ENCODE data around the gene SKI.

The SKI gene

DNA sequence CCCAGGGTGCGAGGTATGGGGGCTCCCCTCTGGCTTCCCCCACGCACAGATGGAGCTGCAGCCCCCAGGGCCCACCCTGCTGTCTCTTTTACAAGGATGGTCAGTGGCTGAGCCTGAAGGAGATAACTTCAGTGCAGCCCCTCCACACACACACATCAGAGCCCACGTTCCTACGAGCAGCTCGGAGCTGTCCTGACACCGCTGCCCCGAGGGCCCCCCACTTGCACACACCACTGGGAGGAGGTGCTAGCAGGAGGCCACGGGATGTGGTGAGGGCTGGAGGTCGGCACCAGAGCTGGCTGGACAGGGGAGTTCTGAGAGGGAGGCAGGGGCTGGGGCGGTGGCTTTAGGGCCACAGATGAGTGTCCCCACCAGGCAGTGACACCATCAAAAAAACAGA is 109.4 kb downstream of the SKI start:
- Histone ChIP-seq H4K91ac (ENCODE audit: low read depth, low read length, poor library complexity) (no peak overlapping the region), H2AK5ac (ENCODE audit: low read depth, low read length) (peak overlapping the region; percentile 98), H3K4ac (ENCODE audit: low read length) (no peak overlapping the region), H2BK5ac (ENCODE audit: low read length) (peak overlapping the region; percentile 60), H2BK15ac (ENCODE audit: low read length) (peak overlapping the region; percentile 93), H3K27ac (replicated peaks; ENCODE audit: low read length) (no peak overlapping the region), H3K9me3 (replicated peaks in 1 of 2; ENCODE audit: control insufficient read depth in 2 of 2, insufficient read depth in 1 of 2, low read depth in 1 of 2, low read length in 2 of 2) (no peaks in the 10 kb centered on the region), H3K36me3 (replicated peaks in 1 of 2; ENCODE audit: control insufficient read depth in 2 of 2, insufficient read depth in 2 of 2, low read length in 2 of 2) (no peaks in the 10 kb centered on the region), H3K79me1 (ENCODE audit: low read depth, low read length) (no peaks in the 10 kb centered on the region), H4K8ac (ENCODE audit: low read depth, low read length) (no peak overlapping the region), H3K4me3 (ENCODE audit: low read length in 2 of 2) (no peak overlapping the region), H3K27me3 (ENCODE audit: control insufficient read depth in 3 of 3, insufficient read depth in 3 of 3, low read depth in 1 of 3, low read length in 3 of 3) (no peaks in the 10 kb centered on the region), H3K14ac (ENCODE audit: low read length) (no peak overlapping the region), H3K4me2 (ENCODE audit: insufficient read depth, low read length, poor library complexity, severe bottlenecking) (no peak overlapping the region), H2BK120ac (ENCODE audit: low read depth, low read length) (no peak overlapping the region), H3K9ac (ENCODE audit: low read depth, low read length, poor library complexity) (no peak overlapping the region), H2AFZ (ENCODE audit: low read length) (no peak overlapping the region), H3K18ac (ENCODE audit: low read length) (peak overlapping the region; percentile 81), H3K4me1 (ENCODE audit: control insufficient read depth in 2 of 2, insufficient read depth in 1 of 2, low read depth in 1 of 2, low read length in 2 of 2) (peaks cover 1 to 13% of the 10 kb centered on the region in 2 donors), H2BK12ac (ENCODE audit: low read length) (peak overlapping the region; percentile 47), H3K23ac (ENCODE audit: low read depth, low read length, poor library complexity) (peak overlapping the region; percentile 58)
- DNase-seq (ENCODE audit: low spot score): no peak
- no CpG with 5 or more reads among the region's 10 CpGs for WGBS, 2 donors (ENCODE audit: extremely low coverage in 2 of 2, insufficient read length in 2 of 2, insufficient replicate concordance in 1 of 2)

DNA sequence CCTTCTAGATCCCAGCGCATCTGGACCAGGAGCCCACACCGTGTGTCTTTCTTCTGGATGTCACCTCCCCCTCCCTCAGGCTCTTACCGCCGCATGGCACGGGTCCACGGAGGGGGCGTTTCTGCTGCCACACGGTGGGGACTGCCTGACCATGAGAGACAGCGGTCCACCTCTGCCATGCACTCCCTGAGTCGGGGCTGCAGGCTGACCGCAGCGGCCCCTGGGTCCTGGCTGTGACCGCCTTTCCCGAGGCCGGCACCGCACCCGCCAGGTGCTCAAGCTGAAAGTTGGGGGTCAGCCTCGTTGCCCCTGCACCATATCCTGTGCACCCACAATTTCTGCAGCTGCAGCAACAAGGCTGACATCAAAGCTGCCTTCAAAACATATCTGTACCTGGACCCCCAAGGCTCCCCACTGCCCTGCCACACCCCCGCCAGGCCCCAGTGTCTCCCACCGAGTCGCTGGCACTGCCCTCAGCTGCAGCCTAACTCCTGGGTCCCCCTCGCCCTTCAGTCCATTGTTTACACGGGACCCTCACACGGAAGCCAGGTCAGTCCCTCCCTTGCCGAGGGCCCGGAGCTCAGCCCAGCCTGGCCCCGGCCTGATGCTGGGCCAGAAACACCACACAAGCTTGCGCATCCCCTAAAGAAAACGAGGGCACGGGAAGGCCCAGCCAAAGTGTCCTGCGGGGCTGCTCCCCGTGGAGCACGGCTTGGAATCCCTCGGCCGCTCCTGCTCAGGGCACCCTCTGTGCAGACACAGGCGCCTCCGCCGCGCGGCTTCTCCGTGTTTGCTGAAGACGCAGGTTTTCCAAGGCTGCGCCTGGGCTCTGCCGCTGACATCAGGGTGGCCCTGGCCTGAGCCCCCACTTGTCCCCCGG is 111.3 kb downstream of the SKI start:
- H3K4ac ChIP-seq (ENCODE audit: low read length): peak overlapping the region; percentile 41
- WGBS, 2 donors (ENCODE audit: extremely low coverage in 2 of 2, insufficient read length in 2 of 2, insufficient replicate concordance in 1 of 2): no CpG with 5 or more reads among the region's 45 CpGs
- H3K23ac ChIP-seq (ENCODE audit: low read depth, low read length, poor library complexity): peak overlapping the region; percentile 78
- peak overlapping the region; percentile 76 for H3K18ac ChIP-seq (ENCODE audit: low read length)
- DNase-seq (ENCODE audit: low spot score): no peak
- H4K8ac ChIP-seq (ENCODE audit: low read depth, low read length): no peak overlapping the region
- no peak overlapping the region for H4K91ac ChIP-seq (ENCODE audit: low read depth, low read length, poor library complexity)
- no peak overlapping the region for H3K4me3 ChIP-seq (ENCODE audit: low read length in 2 of 2)
- peaks cover 1 to 11% of the 10 kb centered on the region in 2 donors for H3K4me1 ChIP-seq (ENCODE audit: control insufficient read depth in 2 of 2, insufficient read depth in 1 of 2, low read depth in 1 of 2, low read length in 2 of 2)
- no peak overlapping the region for H2AFZ ChIP-seq (ENCODE audit: low read length)
- peak overlapping the region; percentile 82 for H3K14ac ChIP-seq (ENCODE audit: low read length)
- H2BK120ac ChIP-seq (ENCODE audit: low read depth, low read length): peak overlapping the region; percentile 1
- no peaks in the 10 kb centered on the region for H3K9me3 ChIP-seq (replicated peaks in 1 of 2; ENCODE audit: control insufficient read depth in 2 of 2, insufficient read depth in 1 of 2, low read depth in 1 of 2, low read length in 2 of 2)
- H3K27me3 ChIP-seq (ENCODE audit: control insufficient read depth in 3 of 3, insufficient read depth in 3 of 3, low read depth in 1 of 3, low read length in 3 of 3): no peaks in the 10 kb centered on the region
- peak overlapping the region; percentile 30 for H3K9ac ChIP-seq (ENCODE audit: low read depth, low read length, poor library complexity)
- H3K4me2 ChIP-seq (ENCODE audit: insufficient read depth, low read length, poor library complexity, severe bottlenecking): no peak overlapping the region
- H2AK5ac ChIP-seq (ENCODE audit: low read depth, low read length): peak overlapping the region; percentile 99
- H2BK12ac ChIP-seq (ENCODE audit: low read length): peak overlapping the region; percentile 93
- H3K27ac ChIP-seq (replicated peaks; ENCODE audit: low read length): no peak overlapping the region
- H2BK5ac ChIP-seq (ENCODE audit: low read length): peak overlapping the region; percentile 82
- peak overlapping the region; percentile 81 for H2BK15ac ChIP-seq (ENCODE audit: low read length)
- no peaks in the 10 kb centered on the region for H3K36me3 ChIP-seq (replicated peaks in 1 of 2; ENCODE audit: control insufficient read depth in 2 of 2, insufficient read depth in 2 of 2, low read length in 2 of 2)
- no peaks in the 10 kb centered on the region for H3K79me1 ChIP-seq (ENCODE audit: low read depth, low read length)

DNA sequence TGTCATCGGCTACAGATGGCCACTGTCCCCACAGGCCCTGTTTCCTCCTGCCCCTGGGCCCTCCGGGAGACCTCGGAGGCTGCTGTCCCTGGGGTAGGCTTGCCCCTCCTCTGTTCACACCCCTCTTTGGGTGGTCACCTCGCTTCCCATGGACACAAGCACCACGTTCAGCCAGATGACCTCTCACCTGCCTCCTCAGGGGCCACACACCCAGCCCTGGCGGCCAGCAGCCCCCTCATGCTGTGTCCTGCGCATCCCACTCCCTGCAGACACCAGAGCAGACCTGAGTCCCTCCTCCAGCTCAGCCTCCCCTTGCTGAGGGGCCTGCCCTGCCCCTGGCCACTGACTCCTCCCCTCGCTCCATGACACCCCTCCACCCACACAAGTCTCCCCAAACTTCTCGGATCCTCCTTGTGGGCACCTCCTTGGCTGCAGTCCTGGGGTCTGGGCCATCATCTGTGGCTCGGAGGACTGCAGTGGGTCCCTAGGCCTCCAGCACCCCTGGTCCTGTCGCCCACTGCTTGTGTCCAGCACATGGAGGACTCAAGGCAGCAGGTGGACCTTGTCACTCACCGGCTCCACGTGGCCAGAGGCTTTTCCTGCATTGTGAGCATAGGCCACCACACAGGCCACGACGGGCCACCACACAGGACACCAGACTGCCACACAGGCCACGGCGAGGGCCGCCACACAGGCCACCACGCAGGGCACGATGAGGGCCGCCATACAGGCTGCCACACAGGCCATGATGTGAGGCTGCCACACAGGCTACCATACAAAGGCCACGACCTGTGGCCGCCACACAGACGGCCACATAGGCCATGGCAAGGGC is 112.2 kb downstream of the SKI start:
- Histone ChIP-seq H3K79me1 (ENCODE audit: low read depth, low read length) (no peaks in the 10 kb centered on the region), H3K27ac (replicated peaks; ENCODE audit: low read length) (no peak overlapping the region), H2BK5ac (ENCODE audit: low read length) (peak overlapping the region; percentile 82), H3K18ac (ENCODE audit: low read length) (peak overlapping the region; percentile 87), H2BK120ac (ENCODE audit: low read depth, low read length) (peak overlapping the region; percentile 72), H3K9me3 (replicated peaks in 1 of 2; ENCODE audit: control insufficient read depth in 2 of 2, insufficient read depth in 1 of 2, low read depth in 1 of 2, low read length in 2 of 2) (no peaks in the 10 kb centered on the region), H4K91ac (ENCODE audit: low read depth, low read length, poor library complexity) (peak overlapping the region; percentile 72), H2AFZ (ENCODE audit: low read length) (no peak overlapping the region), H3K14ac (ENCODE audit: low read length) (peak overlapping the region; percentile 56), H3K4me3 (ENCODE audit: low read length in 2 of 2) (no peak overlapping the region), H3K27me3 (ENCODE audit: control insufficient read depth in 3 of 3, insufficient read depth in 3 of 3, low read depth in 1 of 3, low read length in 3 of 3) (no peaks in the 10 kb centered on the region), H3K4ac (ENCODE audit: low read length) (no peak overlapping the region), H2BK15ac (ENCODE audit: low read length) (peak overlapping the region; percentile 81), H3K36me3 (replicated peaks in 1 of 2; ENCODE audit: control insufficient read depth in 2 of 2, insufficient read depth in 2 of 2, low read length in 2 of 2) (no peaks in the 10 kb centered on the region), H3K4me1 (ENCODE audit: control insufficient read depth in 2 of 2, insufficient read depth in 1 of 2, low read depth in 1 of 2, low read length in 2 of 2) (peaks cover 1 to 3% of the 10 kb centered on the region in 2 donors), H2BK12ac (ENCODE audit: low read length) (peak overlapping the region; percentile 93), H2AK5ac (ENCODE audit: low read depth, low read length) (peak overlapping the region; percentile 99), H4K8ac (ENCODE audit: low read depth, low read length) (no peak overlapping the region), H3K9ac (ENCODE audit: low read depth, low read length, poor library complexity) (peak overlapping the region; percentile 44), H3K23ac (ENCODE audit: low read depth, low read length, poor library complexity) (peak overlapping the region; percentile 78), H3K4me2 (ENCODE audit: insufficient read depth, low read length, poor library complexity, severe bottlenecking) (no peak overlapping the region)
- no CpG with 5 or more reads among the region's 24 CpGs for WGBS, 2 donors (ENCODE audit: extremely low coverage in 2 of 2, insufficient read length in 2 of 2, insufficient replicate concordance in 1 of 2)
- no peak for DNase-seq (ENCODE audit: low spot score)

DNA sequence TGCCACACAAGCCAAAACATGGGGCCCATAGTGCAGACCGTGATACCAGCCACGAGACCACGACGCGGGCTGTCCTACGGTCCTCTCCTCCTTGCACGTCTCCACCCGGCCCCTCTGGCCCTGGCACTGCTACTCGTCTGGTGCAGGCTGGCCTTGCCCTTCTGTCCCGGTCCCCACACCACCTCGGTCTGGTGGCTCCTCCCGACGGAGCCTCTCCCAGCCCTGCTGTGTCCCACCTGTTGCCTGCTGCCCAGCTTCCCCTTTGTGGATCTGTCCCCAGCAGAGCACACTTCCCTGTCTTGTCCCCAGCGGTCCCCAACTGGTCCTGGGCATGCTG is 112.8 kb downstream of the SKI start:
- no peak overlapping the region for H2BK15ac ChIP-seq (ENCODE audit: low read length)
- no peak overlapping the region for H3K27ac ChIP-seq (replicated peaks; ENCODE audit: low read length)
- no peaks in the 10 kb centered on the region for H3K36me3 ChIP-seq (replicated peaks in 1 of 2; ENCODE audit: control insufficient read depth in 2 of 2, insufficient read depth in 2 of 2, low read length in 2 of 2)
- no peak for DNase-seq (ENCODE audit: low spot score)
- H3K23ac ChIP-seq (ENCODE audit: low read depth, low read length, poor library complexity): peak overlapping the region; percentile 78
- H2BK120ac ChIP-seq (ENCODE audit: low read depth, low read length): peak overlapping the region; percentile 72
- no peak overlapping the region for H4K91ac ChIP-seq (ENCODE audit: low read depth, low read length, poor library complexity)
- H2AFZ ChIP-seq (ENCODE audit: low read length): no peak overlapping the region
- H2AK5ac ChIP-seq (ENCODE audit: low read depth, low read length): peak overlapping the region; percentile 99
- H3K4me1 ChIP-seq (ENCODE audit: control insufficient read depth in 2 of 2, insufficient read depth in 1 of 2, low read depth in 1 of 2, low read length in 2 of 2): peaks cover 1 to 2% of the 10 kb centered on the region in 2 donors
- H3K4ac ChIP-seq (ENCODE audit: low read length): no peak overlapping the region
- peak overlapping the region; percentile 77 for H3K18ac ChIP-seq (ENCODE audit: low read length)
- H3K4me3 ChIP-seq (ENCODE audit: low read length in 2 of 2): no peak overlapping the region
- WGBS, 2 donors (ENCODE audit: extremely low coverage in 2 of 2, insufficient read length in 2 of 2, insufficient replicate concordance in 1 of 2): no CpG with 5 or more reads among the region's 14 CpGs
- H2BK12ac ChIP-seq (ENCODE audit: low read length): peak overlapping the region; percentile 60
- H3K9ac ChIP-seq (ENCODE audit: low read depth, low read length, poor library complexity): no peak overlapping the region
- H2BK5ac ChIP-seq (ENCODE audit: low read length): peak overlapping the region; percentile 82
- H3K9me3 ChIP-seq (replicated peaks in 1 of 2; ENCODE audit: control insufficient read depth in 2 of 2, insufficient read depth in 1 of 2, low read depth in 1 of 2, low read length in 2 of 2): no peaks in the 10 kb centered on the region
- no peak overlapping the region for H3K4me2 ChIP-seq (ENCODE audit: insufficient read depth, low read length, poor library complexity, severe bottlenecking)
- peak overlapping the region; percentile 14 for H3K14ac ChIP-seq (ENCODE audit: low read length)
- no peaks in the 10 kb centered on the region for H3K27me3 ChIP-seq (ENCODE audit: control insufficient read depth in 3 of 3, insufficient read depth in 3 of 3, low read depth in 1 of 3, low read length in 3 of 3)
- no peak overlapping the region for H4K8ac ChIP-seq (ENCODE audit: low read depth, low read length)
- no peaks in the 10 kb centered on the region for H3K79me1 ChIP-seq (ENCODE audit: low read depth, low read length)

All from neuronal stem cell (in vitro differentiated cells).